ENCODE measurements around the gene ENHO.

Gene ENHO

GRCh38 chr9:34508463-34508862 is 14.3 kb downstream of the ENHO start:
- DNase-seq (ENCODE audit: low read depth in 4 of 4, low spot score in 1 of 4), result no peak

- no peak for DNase-seq (ENCODE audit: low read depth in 4 of 4, low spot score in 1 of 4)
Observed at GRCh38 chr9:34507966-34508365, 14.8 kb downstream of the ENHO start.

- no peak for DNase-seq (ENCODE audit: low read depth in 4 of 4, low spot score in 1 of 4)
Observed at GRCh38 chr9:34507556-34507955, 15.2 kb downstream of the ENHO start.

- DNase-seq (ENCODE audit: low read depth in 4 of 4, low spot score in 1 of 4), result no peak
Observed at GRCh38 chr9:34506623-34507022, 16.2 kb downstream of the ENHO start.

- DNase-seq (ENCODE audit: low read depth in 4 of 4, low spot score in 1 of 4), result no peak
Observed at GRCh38 chr9:34505370-34506120, 17.2 kb downstream of the ENHO start.

- DNase-seq (ENCODE audit: low read depth in 4 of 4, low spot score in 1 of 4), result no peak
Observed at GRCh38 chr9:34503406-34503805, 19.4 kb downstream of the ENHO start.

GRCh38 chr9:34502891-34503290 is 19.9 kb downstream of the ENHO start:
- DNase-seq (ENCODE audit: low read depth in 4 of 4, low spot score in 1 of 4), result no peak

GRCh38 chr9:34502471-34502870 is 20.3 kb downstream of the ENHO start:
- no peak for DNase-seq (ENCODE audit: low read depth in 4 of 4, low spot score in 1 of 4)

- DNase-seq (ENCODE audit: low read depth in 4 of 4, low spot score in 1 of 4), result no peak
Observed at GRCh38 chr9:34501889-34502425, 20.8 kb downstream of the ENHO start.

GRCh38 chr9:34501372-34501771 is 21.4 kb downstream of the ENHO start:
- no peak for DNase-seq (ENCODE audit: low read depth in 4 of 4, low spot score in 1 of 4)

- peak; percentile 63 to 79 (median 68) for DNase-seq (ENCODE audit: low read depth in 4 of 4, low spot score in 1 of 4)
Observed at GRCh38 chr9:34500623-34501267, 22.0 kb downstream of the ENHO start.

GRCh38 chr9:34499076-34499475 is 23.7 kb downstream of the ENHO start:
- DNase-seq (ENCODE audit: low read depth in 4 of 4, low spot score in 1 of 4), result no peak

GRCh38 chr9:34498553-34498952 is 24.2 kb downstream of the ENHO start:
- no peak for DNase-seq (ENCODE audit: low read depth in 4 of 4, low spot score in 1 of 4)

GRCh38 chr9:34496149-34496712 is 26.6 kb downstream of the ENHO start:
- DNase-seq (ENCODE audit: low read depth in 4 of 4, low spot score in 1 of 4), result no peak

GRCh38 chr9:34493972-34494535 is 28.7 kb downstream of the ENHO start:
- DNase-seq (ENCODE audit: low read depth in 4 of 4, low spot score in 1 of 4), result no peak

- DNase-seq (ENCODE audit: low read depth in 4 of 4, low spot score in 1 of 4), result no peak
Observed at GRCh38 chr9:34492051-34492450, 30.7 kb downstream of the ENHO start.

GRCh38 chr9:34491596-34491995 is 31.2 kb downstream of the ENHO start:
- DNase-seq (ENCODE audit: low read depth in 4 of 4, low spot score in 1 of 4), result no peak

GRCh38 chr9:34490760-34491159 is 32.0 kb downstream of the ENHO start:
- DNase-seq (ENCODE audit: low read depth in 4 of 4, low spot score in 1 of 4), result no peak

- DNase-seq (ENCODE audit: low read depth in 4 of 4, low spot score in 1 of 4), result no peak
Observed at GRCh38 chr9:34490360-34490759, 32.4 kb downstream of the ENHO start.

GRCh38 chr9:34486572-34486971 is 36.2 kb downstream of the ENHO start:
- DNase-seq (ENCODE audit: low read depth in 4 of 4, low spot score in 1 of 4), result no peak

- DNase-seq (ENCODE audit: low read depth in 4 of 4, low spot score in 1 of 4), result no peak
Observed at GRCh38 chr9:34485822-34486221, 37.0 kb downstream of the ENHO start.

GRCh38 chr9:34484678-34485077 is 38.1 kb downstream of the ENHO start:
- DNase-seq (ENCODE audit: low read depth in 4 of 4, low spot score in 1 of 4), result no peak

Measured in stimulated activated CD4-positive, alpha-beta T cell treated with anti-CD3 and anti-CD28 coated beads, Interleukin-1b, Interleukin-23, amount 100 ng/mL, for 24 hours (primary cell).